ENCODE measurements around the gene RFX2.

Gene RFX2

GRCh38 chr19:6110360-6110977 is at the start of gene RFX2:
RFX2 (minus strand) TSS chr19:6110500; CDS start chr19:6047496, 63,004 bp downstream.
- no peak for TF ChIP-seq CTCF (IDR thresholded peaks at IDR 0.05; ENCODE audit: low read depth, low read length, missing control alignments)
- H3K27me3 ChIP-seq (replicated peaks), result no peaks in the 10 kb centered on the region
- H3K36me3 ChIP-seq (replicated peaks), result no peaks in the 10 kb centered on the region
- H3K4me3 ChIP-seq (ENCODE audit: low read depth, low read length), result peak within 1 kb of the TSS; percentile 69
- peak within 1 kb of the TSS; percentile 51 for H3K27ac ChIP-seq
- in situ Hi-C loops (cut with HindIII; ENCODE audit: low pct_ligation_motif_present, low sequenced_read_pairs), result no loop called here
- DNase-seq, result peak; percentile 97

DNA sequence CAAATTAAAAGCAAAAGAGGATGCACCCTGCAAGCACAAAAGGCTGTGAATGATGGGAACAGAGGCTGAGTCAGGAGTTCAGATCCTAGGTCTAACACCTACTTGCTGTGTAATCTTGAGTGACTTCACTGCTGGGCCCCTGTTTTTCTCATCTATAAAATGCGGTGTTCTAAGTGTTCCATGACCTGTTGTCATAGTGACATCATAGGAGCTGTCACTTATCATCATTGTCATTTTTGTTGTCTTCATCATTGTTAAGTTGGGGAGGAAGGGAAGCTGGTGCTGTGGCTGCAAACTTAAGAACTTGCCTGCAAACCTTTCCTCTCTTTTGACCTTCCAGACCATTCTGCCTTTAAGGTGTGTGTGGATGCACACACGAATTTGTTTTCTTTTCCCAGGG is 45.7 kb upstream of the RFX2 start:
- in situ Hi-C loops (cut with HindIII; ENCODE audit: low pct_ligation_motif_present, low sequenced_read_pairs), result no loop called here
- no peak for TF ChIP-seq CTCF (IDR thresholded peaks at IDR 0.05; ENCODE audit: low read depth, low read length, missing control alignments)
- Histone ChIP-seq H3K27ac (no peak overlapping the region), H3K4me3 (ENCODE audit: low read depth, low read length) (no peak overlapping the region), H3K27me3 (replicated peaks) (no peaks in the 10 kb centered on the region), H3K36me3 (replicated peaks) (no peaks in the 10 kb centered on the region)
- no peak for DNase-seq

DNA sequence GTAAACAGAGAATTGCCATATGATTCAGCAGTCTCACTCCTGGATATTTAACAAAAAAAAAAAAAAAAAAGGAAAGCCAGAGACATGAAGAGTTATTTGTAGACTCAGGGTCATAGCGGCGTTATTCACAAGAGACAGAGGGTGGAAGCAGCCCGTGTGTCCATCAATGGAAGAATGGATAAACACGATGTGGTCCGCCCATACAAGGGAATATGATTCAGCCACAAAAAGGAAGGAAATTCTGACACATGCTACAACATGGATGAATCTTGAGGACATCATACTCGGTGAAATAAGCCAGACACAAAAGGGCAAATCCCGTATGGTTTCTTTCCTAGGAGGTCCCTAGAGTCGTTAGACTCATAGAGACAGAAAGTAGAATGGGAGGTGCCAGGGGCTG is 40.0 kb upstream of the RFX2 start:
- H3K36me3 ChIP-seq (replicated peaks), result no peaks in the 10 kb centered on the region
- no peak for TF ChIP-seq CTCF (IDR thresholded peaks at IDR 0.05; ENCODE audit: low read depth, low read length, missing control alignments)
- in situ Hi-C loops (cut with HindIII; ENCODE audit: low pct_ligation_motif_present, low sequenced_read_pairs), result no loop called here
- H3K4me3 ChIP-seq (ENCODE audit: low read depth, low read length), result no peak overlapping the region
- H3K27ac ChIP-seq, result no peak overlapping the region
- H3K27me3 ChIP-seq (replicated peaks), result no peaks in the 10 kb centered on the region
- DNase-seq, result no peak

DNA sequence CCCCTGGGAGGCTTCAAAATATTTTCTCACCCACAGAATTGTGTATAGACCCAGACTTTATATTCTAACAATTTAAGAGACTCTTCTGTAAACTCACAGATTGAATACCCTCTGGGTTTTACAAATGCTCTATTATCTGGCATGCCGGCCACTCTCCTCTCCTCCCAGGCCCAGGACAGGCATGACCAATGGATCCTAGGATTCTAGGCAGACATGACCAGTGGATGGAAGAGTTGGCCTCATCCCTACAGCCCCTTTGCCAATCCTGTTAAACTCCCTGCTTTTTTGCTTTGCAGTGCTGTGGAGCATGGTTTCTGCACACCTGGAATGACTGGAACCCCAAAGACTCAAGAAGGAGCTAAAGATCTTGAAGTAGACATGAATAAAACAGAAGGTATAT is 30.9 kb upstream of the RFX2 start:
- DNase-seq, result no peak
- in situ Hi-C loops (cut with HindIII; ENCODE audit: low pct_ligation_motif_present, low sequenced_read_pairs), result no loop called here

GRCh38 chr19:6138511-6138910 is 28.2 kb upstream of the RFX2 start:
- TF ChIP-seq CTCF (IDR thresholded peaks at IDR 0.05; ENCODE audit: low read depth, low read length, missing control alignments), result no peak
- no peak overlapping the region for H3K4me3 ChIP-seq (ENCODE audit: low read depth, low read length)
- in situ Hi-C loops (cut with HindIII; ENCODE audit: low pct_ligation_motif_present, low sequenced_read_pairs), result no loop called here
- no peak overlapping the region for H3K27ac ChIP-seq
- DNase-seq, result no peak
- H3K36me3 ChIP-seq (replicated peaks), result no peaks in the 10 kb centered on the region
- no peaks in the 10 kb centered on the region for H3K27me3 ChIP-seq (replicated peaks)

More for the DNA sequence above, 30.9 kb upstream of the RFX2 start:
- Histone ChIP-seq H3K27me3 (replicated peaks) (no peaks in the 10 kb centered on the region), H3K4me3 (ENCODE audit: low read depth, low read length) (no peak overlapping the region), H3K36me3 (replicated peaks) (no peaks in the 10 kb centered on the region), H3K27ac (no peak overlapping the region)
- TF ChIP-seq CTCF (IDR thresholded peaks at IDR 0.05; ENCODE audit: low read depth, low read length, missing control alignments), result no peak

DNA sequence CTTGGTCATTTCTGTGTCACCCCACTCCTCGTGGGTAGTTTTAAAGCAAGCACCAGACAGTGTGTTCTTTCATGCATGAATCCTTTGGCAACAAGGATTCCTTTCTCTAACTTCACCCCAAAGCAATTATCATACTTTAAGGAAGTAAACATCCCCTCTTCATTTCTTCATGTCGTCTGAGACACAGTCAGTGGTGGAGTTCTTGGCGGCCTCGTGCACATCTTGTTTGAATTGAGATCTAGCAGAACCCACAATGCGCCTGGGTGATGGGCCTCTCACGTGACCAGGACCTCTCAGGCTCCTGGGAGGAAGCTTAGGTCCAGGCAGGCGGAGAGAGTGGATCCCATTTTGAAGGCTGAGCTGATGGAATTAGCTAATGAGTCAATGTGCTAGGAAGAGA is 27.8 kb upstream of the RFX2 start:
- no peaks in the 10 kb centered on the region for H3K27me3 ChIP-seq (replicated peaks)
- in situ Hi-C loops (cut with HindIII; ENCODE audit: low pct_ligation_motif_present, low sequenced_read_pairs), result no loop called here
- DNase-seq, result no peak
- no peak overlapping the region for H3K4me3 ChIP-seq (ENCODE audit: low read depth, low read length)
- TF ChIP-seq CTCF (IDR thresholded peaks at IDR 0.05; ENCODE audit: low read depth, low read length, missing control alignments), result no peak
- H3K36me3 ChIP-seq (replicated peaks), result no peaks in the 10 kb centered on the region
- no peak overlapping the region for H3K27ac ChIP-seq
